HG02884 (cell line): ENCODE data around the gene PPIL3.
"Not testable (repeated sequence)": the region's sequence is repeated elsewhere in the genome, so short reads cannot be mapped to it uniquely, and the experiment has no call there.

Source experiments
- ATAC-seq: cut with Tn5 transposase; IDR thresholded peaks from one replicate; pipeline ENCODE4 v1.9.1; 2021; ENCODE audit warnings: mild to moderate bottlenecking, moderate library complexity; ENCODE audit not compliant: unreplicated experiment

Gene PPIL3

DNA sequence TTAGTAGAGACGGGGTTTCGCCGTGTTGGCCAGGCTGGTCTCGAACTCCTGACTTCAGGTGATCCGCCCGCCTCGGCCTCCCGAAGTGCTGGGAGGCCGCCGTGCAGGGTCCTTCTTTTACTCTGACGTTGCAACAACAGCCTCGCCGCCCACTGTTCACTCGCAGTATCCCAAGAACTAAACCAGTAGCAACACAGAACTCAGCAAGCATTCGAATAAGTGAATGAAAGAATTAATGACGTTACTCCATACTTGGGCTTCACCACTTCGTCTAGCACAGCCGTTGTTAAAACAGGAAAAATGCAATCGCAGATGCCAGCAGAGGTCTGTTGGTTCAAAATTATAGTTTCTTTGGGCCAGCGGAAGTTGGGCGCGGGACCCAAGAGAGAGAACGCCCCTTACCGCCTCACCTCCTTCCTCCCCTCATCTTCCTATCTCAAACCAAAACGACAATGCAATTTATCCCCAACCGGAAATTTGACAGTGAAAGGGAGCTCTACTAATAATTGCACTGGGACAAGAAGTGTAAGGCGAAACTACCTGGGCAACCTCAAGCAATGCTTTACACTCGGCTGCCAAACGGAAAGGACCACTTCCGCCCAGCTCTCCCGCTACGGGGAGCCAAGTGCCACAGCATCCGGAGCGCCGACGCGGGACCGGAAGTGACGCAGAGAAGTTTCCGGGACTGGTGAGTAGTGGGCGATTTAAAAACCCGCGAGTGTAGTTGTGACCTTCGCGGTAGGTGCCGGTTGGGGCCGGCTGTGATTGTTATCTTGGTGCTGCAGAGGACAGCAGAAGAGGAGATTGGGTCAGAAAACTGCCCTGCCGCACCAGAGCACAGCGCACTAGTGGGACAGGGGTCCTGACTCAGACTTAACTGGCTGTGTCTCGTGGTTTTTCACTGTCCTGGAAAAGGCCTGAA lies at the start of gene PPIL3, which contains the start of gene NIF3L1:
Gene PPIL3 (minus strand): TSS at position 374 of the 922 bp plus-strand sequence. CDS start 1,462 bp downstream, outside the sequence.
Gene NIF3L1 (plus strand): TSS at position 668 of the 922 bp plus-strand sequence. CDS start 2,573 bp downstream, outside the sequence.
- peak; percentile 84 for ATAC-seq

- no peak for ATAC-seq
Measured at GRCh38 chr2:200930947-200931626, 42.2 kb upstream of the PPIL3 start.

GRCh38 chr2:200929334-200930249 lies 40.7 kb upstream of the PPIL3 start:
- no peak for ATAC-seq

GRCh38 chr2:200922439-200922838 lies 33.6 kb upstream of the PPIL3 start:
- no peak for ATAC-seq

DNA sequence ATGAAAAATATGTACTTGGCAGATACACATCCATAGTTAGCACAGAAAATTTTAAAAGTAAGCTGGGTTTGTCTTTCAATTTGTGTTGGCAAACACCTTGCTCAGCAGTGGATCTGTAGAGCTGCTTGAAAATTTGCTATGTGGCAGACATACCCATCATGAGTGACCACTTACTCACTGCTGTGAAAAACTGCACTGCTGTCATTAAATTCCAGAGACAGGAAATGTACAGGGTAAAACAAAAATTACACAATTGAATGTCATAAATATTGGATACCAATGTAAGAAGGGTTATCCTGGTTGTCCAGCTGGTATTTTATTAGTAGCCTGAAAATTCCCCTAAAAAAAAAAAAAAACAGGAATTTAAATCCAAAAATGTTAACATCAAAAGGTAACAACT lies 24.8 kb upstream of the PPIL3 start:
- ATAC-seq: no peak

GRCh38 chr2:200909958-200910357 lies 21.1 kb upstream of the PPIL3 start:
- ATAC-seq: no peak

GRCh38 chr2:200905618-200906296 lies 16.9 kb upstream of the PPIL3 start:
- ATAC-seq: no peak

- peak; percentile 98 for ATAC-seq
Measured at GRCh38 chr2:200901459-200902072, 12.7 kb upstream of the PPIL3 start.

- no peak for ATAC-seq
Measured at GRCh38 chr2:200899482-200899881, 10.6 kb upstream of the PPIL3 start.

GRCh38 chr2:200881715-200882249 lies 7.1 kb downstream of the PPIL3 start:
- not testable (repeated sequence) for ATAC-seq

- ATAC-seq: no peak
Measured at GRCh38 chr2:200878289-200878880, 10.5 kb downstream of the PPIL3 start.

DNA sequence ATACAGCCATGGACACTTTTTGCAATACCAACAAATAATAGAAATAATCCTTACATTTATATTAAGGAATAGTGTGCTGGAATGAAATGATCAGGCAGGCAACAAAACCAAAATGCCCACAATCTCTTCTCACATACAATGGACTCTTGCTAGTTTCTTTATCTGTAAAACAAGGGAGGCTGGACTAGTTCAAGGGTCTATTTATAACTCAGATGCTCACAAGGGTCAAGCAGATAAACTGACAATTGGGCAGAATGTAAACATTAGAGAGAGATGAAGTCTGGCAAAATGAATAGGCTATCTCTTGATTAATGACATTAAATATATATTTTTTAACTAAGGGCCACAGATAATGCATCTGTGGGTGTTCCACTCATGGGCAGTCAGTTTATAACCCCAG lies 11.4 kb downstream of the PPIL3 start:
- ATAC-seq: no peak

- ATAC-seq: no peak
Measured at GRCh38 chr2:200873560-200873959, 15.3 kb downstream of the PPIL3 start.

GRCh38 chr2:200871151-200871550 lies 17.7 kb downstream of the PPIL3 start:
- ATAC-seq: no peak

DNA sequence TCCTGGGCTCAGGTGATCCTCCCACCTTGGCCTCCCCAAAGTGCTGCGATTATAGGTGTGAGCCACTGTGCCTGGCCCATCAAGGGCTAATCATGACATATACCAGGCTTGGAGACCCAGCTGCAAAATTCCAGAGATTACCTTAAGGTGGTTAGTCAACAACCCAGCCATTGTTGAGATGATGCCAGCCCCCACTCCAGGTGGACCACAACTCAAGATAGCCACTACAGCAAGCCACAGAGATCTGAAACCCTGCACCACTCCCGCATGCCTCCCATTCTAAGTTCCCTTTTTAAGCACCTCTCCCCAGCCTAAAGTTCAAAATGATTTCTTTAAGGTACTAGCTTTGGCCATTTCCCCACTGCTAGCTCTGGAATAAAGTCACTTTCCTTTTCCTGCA lies 19.9 kb downstream of the PPIL3 start:
- no peak for ATAC-seq

DNA sequence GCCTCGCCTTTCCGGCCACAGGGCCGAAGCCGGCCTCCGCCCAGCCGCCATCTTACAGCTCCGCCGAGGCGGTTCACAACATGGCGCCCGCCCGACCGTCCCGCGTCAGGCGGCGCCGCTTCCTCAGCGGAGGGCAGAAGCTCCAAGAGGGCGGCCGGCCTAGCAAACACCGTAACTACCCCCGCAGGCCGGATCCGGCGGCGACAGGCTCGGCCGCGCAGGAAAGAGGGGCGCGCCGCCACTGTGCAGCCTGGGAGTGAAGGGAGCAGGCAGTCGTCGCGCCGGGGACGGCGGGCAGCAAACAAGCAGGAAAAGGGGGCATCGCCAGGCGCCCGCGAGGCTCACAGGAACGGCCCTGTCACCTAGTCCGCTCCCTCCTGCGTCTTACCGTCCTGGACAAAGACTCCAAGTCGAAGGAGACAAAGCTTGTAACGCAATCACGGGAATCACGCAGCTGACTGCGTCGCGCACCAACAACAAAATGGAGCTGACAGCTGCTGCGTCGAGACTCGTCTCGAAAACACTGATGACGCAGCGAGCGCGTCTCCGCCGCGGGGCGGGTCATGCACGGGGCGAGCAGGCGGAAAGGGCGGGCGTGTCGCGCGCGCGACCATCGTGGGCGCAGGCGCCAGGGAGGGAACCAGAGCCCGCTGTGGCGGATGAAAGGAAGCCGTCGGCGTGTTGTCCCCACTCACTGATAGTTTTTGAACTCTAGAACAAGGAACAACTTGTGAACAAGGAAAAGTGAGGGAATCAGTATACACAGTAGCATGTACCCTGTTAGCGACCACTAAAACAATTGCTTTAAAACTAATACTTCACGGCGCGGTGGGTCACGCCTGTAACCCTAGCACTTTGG lies 24.5 kb downstream of the PPIL3 start, which contains the start of gene CLK1:
Gene CLK1 (minus strand): TSS at position 483 of the 859 bp plus-strand sequence. CDS start 2,796 bp downstream, outside the sequence.
- peak; percentile 74 for ATAC-seq

DNA sequence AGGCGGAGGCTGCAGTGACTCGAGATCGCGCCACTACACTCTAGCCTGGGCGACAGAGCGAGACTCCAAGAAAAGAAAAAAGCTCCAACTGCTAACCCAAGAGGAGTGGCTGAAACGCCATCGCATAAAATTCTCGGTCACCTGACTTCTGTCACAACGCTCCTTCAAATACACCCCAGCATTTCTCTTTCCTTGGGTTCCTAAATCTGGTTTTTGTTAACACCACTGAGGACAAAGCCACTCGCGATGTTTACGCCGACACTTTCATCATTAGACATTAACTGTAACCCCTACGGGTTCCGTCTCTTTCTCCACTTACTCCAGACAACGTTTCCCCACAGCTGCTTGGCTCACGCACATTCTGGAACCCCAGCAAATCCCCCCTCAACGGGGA lies 25.1 kb downstream of the PPIL3 start:
- ATAC-seq: peak; percentile 3

DNA sequence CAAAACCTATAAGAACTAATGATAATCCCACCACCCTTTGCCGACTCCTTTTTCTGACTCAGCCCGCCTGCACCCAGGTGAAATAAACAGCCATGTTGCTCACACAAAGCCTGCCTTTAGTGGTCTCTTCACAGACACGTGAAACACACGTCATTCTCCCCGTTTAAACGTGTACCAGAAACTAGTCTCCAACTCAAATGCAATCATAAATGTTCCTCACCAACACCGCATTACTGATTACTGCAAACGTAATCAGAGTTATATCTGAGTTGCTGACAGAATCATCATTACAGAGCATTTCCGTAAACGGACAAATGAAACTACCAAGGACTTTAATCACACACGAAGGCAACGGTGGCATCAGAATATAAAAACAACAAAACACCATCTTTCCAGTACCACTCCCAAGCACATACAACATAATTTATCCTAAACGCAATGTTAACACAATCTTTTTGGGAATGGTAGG lies 26.3 kb downstream of the PPIL3 start:
- no peak for ATAC-seq
